ENCODE measurements around the gene LRMDA. TPM values are rescaled to one million over a fixed set of nuclear protein-coding genes. Genes with fewer than 3 reads are reported as not detected.

The LRMDA gene
- total RNA-seq, 1 donor from 2014 or later = 2.1 TPM

DNA sequence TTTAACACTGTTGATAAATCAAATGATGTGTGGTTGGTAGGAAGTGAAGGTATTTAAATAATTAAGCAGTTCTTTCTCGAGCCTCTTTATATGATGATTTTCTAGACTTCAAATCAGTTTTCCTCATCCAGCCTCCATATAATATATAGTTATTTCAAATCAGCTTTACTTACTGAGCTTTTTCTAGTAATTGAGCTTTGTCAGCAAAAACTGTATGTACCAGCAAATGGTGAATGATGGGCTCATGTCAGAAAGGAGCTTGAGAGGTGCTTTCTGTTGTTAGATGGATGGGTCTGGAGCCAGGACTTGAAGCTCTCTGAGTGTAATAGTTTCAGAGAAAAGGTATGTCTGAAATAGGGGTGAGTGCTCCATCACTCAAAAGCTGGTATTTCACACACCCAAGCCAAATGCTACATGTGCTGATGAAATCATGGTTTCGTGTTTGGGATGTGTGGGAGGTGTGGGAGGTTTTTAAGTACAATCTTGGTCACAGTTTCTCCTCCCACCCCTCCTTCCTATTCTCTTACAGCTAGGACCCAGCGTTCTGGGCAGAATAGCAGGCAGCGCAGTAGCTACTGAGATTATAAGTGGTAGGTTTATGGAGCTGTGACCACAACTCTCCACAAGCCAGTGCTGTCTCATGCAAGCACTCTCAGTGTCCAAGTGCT is 55.8 kb downstream of the LRMDA start:
- Mint-ChIP-seq H3K4me1 (ENCODE audit: low read depth, unreplicated experiment) (no peaks in the 10 kb centered on the region), H3K36me3 (ENCODE audit: unreplicated experiment) (no peaks in the 10 kb centered on the region), H3K27ac (ENCODE audit: unreplicated experiment) (no peak overlapping the region), H3K4me3 (ENCODE audit: unreplicated experiment) (no peak overlapping the region), H3K9me3 (ENCODE audit: unreplicated experiment) (peaks cover 1% of the 10 kb centered on the region), H3K27me3 (ENCODE audit: unreplicated experiment) (no peaks in the 10 kb centered on the region)
- no peak for DNase-seq
- TF ChIP-seq, protein P1, sequence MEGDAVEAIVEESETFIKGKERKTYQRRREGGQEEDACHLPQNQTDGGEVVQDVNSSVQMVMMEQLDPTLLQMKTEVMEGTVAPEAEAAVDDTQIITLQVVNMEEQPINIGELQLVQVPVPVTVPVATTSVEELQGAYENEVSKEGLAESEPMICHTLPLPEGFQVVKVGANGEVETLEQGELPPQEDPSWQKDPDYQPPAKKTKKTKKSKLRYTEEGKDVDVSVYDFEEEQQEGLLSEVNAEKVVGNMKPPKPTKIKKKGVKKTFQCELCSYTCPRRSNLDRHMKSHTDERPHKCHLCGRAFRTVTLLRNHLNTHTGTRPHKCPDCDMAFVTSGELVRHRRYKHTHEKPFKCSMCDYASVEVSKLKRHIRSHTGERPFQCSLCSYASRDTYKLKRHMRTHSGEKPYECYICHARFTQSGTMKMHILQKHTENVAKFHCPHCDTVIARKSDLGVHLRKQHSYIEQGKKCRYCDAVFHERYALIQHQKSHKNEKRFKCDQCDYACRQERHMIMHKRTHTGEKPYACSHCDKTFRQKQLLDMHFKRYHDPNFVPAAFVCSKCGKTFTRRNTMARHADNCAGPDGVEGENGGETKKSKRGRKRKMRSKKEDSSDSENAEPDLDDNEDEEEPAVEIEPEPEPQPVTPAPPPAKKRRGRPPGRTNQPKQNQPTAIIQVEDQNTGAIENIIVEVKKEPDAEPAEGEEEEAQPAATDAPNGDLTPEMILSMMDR (IDR thresholded peaks at IDR 0.05; ENCODE audit: partially characterized antibody, unreplicated experiment) = no peak

DNA sequence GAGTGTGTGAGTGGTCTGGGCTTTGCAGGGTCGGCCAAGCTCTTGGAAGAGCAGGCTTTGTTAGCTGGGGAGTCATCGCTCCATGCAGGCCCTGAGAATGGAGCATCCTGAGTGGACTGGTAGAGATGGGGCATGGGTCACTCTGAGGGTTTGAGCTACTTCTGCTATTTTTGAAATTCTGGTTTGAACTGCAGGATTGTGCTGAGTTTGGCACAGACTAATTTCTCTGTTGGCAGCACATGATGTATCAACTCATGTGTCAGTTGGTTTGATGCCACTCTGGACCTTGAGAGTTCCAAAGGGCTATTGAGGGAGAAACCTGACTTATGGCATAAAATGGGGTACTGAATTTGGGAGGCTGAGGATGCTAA is 56.3 kb downstream of the LRMDA start:
- TF ChIP-seq, protein P1 (IDR thresholded peaks at IDR 0.05; ENCODE audit: partially characterized antibody, unreplicated experiment) = no peak
- H3K4me1 Mint-ChIP-seq (ENCODE audit: low read depth, unreplicated experiment) = no peaks in the 10 kb centered on the region
- no peaks in the 10 kb centered on the region for H3K36me3 Mint-ChIP-seq (ENCODE audit: unreplicated experiment)
- no peak overlapping the region for H3K4me3 Mint-ChIP-seq (ENCODE audit: unreplicated experiment)
- DNase-seq = no peak
- no peaks in the 10 kb centered on the region for H3K27me3 Mint-ChIP-seq (ENCODE audit: unreplicated experiment)
- peaks cover 1% of the 10 kb centered on the region for H3K9me3 Mint-ChIP-seq (ENCODE audit: unreplicated experiment)
- H3K27ac Mint-ChIP-seq (ENCODE audit: unreplicated experiment) = no peak overlapping the region

DNA sequence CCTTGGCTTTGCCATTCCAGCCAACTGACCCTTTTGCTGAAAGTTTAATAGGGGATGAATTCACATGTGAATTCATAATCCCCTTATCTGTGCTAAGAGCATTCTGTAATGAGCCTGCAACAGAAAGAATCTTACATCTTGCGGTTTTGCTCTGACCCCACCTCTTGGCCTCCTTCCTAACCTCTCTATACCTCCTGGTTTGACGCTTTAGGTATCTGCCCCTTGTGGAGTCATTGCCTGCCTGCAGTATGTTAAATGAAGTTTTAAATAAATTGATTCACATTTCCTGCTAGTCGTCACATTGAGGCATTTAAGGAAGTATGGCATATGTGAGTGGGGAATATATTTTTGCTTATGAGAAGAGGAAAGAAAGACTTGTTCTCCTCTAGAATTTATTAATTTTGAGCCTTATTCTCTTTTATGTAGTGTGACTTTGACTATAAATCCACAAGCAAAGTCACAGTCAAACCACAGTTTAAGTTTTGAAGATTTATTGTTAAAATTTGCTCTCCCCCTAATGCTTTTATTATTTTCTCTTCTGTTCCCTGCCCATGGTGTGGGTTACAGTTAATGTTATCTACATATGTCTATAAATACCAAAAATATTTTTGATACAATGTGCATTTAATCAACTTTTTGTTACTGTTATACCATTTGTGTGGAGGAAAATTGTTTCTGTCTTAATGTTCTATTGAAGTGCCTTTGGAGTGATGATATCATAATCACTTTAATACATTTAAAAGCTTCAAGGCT is 60.9 kb downstream of the LRMDA start:
- TF ChIP-seq, protein P1 (IDR thresholded peaks at IDR 0.05; ENCODE audit: partially characterized antibody, unreplicated experiment) = no peak
- Mint-ChIP-seq H3K27me3 (ENCODE audit: unreplicated experiment) (no peaks in the 10 kb centered on the region), H3K4me1 (ENCODE audit: low read depth, unreplicated experiment) (no peaks in the 10 kb centered on the region), H3K4me3 (ENCODE audit: unreplicated experiment) (no peak overlapping the region), H3K9me3 (ENCODE audit: unreplicated experiment) (no peaks in the 10 kb centered on the region), H3K27ac (ENCODE audit: unreplicated experiment) (no peak overlapping the region), H3K36me3 (ENCODE audit: unreplicated experiment) (no peaks in the 10 kb centered on the region)
- DNase-seq = no peak

DNA sequence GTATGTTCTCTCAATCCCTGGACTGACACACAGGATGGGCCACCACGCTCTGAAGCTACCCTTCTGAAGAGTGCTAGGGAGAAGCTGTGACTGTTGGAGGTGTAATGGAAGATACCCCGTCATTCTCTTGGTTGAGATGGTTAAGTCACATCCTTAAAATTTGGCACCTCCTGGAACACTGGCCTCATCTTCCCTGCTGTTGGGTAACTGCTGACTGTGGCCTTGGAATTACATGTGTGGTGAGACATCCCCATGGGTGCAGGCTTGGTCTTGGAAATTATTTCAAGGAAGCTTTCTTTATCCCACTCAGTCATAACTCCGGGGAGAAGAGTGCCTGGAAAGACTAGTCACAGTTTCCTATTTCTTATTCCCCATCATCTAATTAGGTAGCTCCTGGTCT is 62.0 kb downstream of the LRMDA start:
- Mint-ChIP-seq H3K36me3 (ENCODE audit: unreplicated experiment) (no peaks in the 10 kb centered on the region), H3K4me1 (ENCODE audit: low read depth, unreplicated experiment) (no peaks in the 10 kb centered on the region), H3K27ac (ENCODE audit: unreplicated experiment) (no peak overlapping the region), H3K4me3 (ENCODE audit: unreplicated experiment) (no peak overlapping the region), H3K9me3 (ENCODE audit: unreplicated experiment) (no peaks in the 10 kb centered on the region), H3K27me3 (ENCODE audit: unreplicated experiment) (no peaks in the 10 kb centered on the region)
- no peak for DNase-seq
- TF ChIP-seq, protein P1 (IDR thresholded peaks at IDR 0.05; ENCODE audit: partially characterized antibody, unreplicated experiment) = no peak
